ENCODE measurements around the gene LRRC42.
"Not testable (repeated sequence)": the region's sequence is repeated elsewhere in the genome, so short reads cannot be mapped to it uniquely, and the experiment has no call there.

Gene LRRC42

GRCh38 chr1:53966794-53967193 lies 20.6 kb downstream of the LRRC42 start:
- in situ Hi-C loops (cut with MboI; ENCODE audit: low sequenced_read_pairs) = no loop called here

DNA sequence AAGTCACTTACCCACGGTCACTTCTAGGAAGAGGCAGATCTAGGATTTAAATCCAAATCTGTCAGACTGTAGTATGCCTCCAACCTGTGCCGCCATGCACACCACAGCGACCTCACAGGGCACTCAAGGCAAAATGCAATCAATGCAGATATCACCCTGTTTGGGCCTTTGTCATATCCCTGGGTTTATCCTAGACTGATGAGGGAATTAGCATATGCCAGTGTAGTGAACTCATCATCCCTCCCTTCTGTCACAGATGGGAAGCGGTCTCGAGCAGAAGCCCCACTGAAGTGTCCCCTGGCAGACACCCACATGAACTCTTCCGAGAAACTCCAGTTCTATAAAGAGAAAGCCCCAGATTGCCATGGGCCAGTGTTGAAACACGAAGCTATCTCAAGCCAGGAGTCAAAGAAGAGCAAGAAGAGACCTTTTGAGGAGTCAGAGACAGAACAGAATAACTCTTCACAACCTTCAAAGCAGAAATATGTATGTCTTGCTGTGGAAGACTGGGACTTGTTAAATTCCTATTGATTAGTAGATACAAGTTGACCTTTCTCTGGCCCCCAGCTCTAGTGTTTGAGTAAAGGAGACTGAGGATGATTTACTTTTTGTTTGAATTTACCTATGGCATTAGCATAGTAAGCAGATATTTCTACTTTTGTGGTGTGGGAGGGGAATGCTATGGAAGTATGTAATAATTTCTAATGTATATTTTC lies 21.4 kb downstream of the LRRC42 start:
- in situ Hi-C loops (cut with MboI; ENCODE audit: low sequenced_read_pairs) = no loop called here

DNA sequence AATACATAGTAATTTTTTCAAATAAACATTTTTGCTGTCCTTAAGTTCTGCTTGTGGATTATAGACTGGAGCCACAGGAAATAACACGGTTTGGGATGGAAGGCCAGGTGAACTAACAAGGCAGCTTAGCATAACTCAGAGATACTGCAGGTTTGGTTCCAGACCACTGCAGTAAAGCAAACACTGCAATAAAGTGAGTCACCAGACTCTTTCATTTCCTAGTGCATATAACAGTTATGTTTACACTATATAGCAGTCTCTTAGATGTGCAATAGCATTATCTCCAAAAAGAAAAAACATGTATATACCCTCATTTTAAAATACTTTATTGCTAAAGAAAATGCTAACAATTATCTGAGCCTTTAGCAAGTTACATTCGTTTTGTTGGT lies 22.0 kb downstream of the LRRC42 start:
- in situ Hi-C loops (cut with MboI; ENCODE audit: low sequenced_read_pairs) = no loop called here

DNA sequence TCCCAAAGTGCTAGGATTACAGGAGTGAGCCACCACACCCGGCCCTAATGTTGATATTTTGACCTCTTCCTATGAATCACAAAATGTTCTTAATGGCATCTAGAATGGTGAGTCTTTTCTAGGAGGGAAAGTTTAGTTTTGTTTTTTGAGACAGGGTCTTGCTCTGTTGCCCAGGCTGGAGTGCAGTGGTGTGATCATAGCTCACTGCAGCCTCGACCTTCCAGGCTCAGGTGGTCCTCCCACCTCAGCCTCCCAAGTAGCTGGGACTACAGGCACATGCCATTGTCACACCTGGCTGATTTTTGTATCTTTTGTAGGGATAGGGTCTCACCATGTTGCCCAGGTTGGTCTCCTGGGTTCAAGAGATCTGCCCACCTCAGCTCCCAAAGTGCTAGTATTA lies 23.2 kb downstream of the LRRC42 start:
- in situ Hi-C loops (cut with MboI; ENCODE audit: low sequenced_read_pairs) = not testable (repeated sequence)

DNA sequence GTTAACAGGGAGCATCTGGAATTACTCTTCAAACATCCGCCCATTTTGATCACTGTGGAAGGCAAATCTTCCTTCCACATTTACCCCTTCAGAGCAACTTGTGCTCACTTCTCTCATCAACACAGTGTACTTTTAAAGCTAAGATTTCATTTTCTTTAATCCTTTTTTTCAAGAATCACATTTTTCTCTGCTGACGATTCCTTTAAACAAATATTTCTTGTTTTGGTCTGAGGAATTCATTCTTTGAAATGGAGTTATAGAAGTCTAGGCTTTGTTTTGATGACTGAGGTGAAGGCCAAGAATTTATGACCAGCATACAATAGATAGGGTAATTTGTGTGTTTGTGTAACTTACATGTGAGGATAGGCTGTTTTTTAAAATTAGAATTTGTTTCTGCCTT lies 25.6 kb downstream of the LRRC42 start:
- in situ Hi-C loops (cut with MboI; ENCODE audit: low sequenced_read_pairs) = no loop called here

GRCh38 chr1:53975861-53976260 lies 29.7 kb downstream of the LRRC42 start:
- in situ Hi-C loops (cut with MboI; ENCODE audit: low sequenced_read_pairs) = no loop called here

- in situ Hi-C loops (cut with MboI; ENCODE audit: low sequenced_read_pairs) = no loop called here
Measured at GRCh38 chr1:53979712-53980450, 33.7 kb downstream of the LRRC42 start.

- in situ Hi-C loops (cut with MboI; ENCODE audit: low sequenced_read_pairs) = no loop called here
Measured at GRCh38 chr1:53981220-53981619, 35.1 kb downstream of the LRRC42 start.

GRCh38 chr1:53982034-53982762 lies 36.0 kb downstream of the LRRC42 start:
- in situ Hi-C loops (cut with MboI; ENCODE audit: low sequenced_read_pairs) = no loop called here

- in situ Hi-C loops (cut with MboI; ENCODE audit: low sequenced_read_pairs) = no loop called here
Measured at GRCh38 chr1:53982763-53983104, 36.6 kb downstream of the LRRC42 start.

- in situ Hi-C loops (cut with MboI; ENCODE audit: low sequenced_read_pairs) = no loop called here
Measured at GRCh38 chr1:53984726-53985125, 38.6 kb downstream of the LRRC42 start.

DNA sequence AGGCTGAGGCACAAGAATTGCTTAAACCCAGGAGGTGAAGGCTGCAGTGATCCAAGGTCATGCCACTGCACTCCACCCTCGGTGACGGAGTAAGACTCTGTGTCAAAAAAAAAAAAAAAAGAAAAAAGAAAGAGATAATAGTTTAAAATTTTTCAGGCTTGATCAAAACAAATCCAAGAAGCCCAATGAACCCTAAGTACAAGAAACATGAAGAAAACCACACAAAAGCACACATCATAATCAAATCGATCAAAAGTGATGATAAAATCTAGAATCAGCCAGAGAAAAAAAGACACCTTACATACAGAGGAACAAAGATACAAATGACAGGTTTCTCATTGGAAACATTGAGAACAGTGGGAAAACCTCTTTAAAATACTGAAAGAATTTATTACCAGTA lies 40.3 kb downstream of the LRRC42 start:
- in situ Hi-C loops (cut with MboI; ENCODE audit: low sequenced_read_pairs) = no loop called here

GRCh38 chr1:53987880-53988279 lies 41.7 kb downstream of the LRRC42 start:
- in situ Hi-C loops (cut with MboI; ENCODE audit: low sequenced_read_pairs) = no loop called here

DNA sequence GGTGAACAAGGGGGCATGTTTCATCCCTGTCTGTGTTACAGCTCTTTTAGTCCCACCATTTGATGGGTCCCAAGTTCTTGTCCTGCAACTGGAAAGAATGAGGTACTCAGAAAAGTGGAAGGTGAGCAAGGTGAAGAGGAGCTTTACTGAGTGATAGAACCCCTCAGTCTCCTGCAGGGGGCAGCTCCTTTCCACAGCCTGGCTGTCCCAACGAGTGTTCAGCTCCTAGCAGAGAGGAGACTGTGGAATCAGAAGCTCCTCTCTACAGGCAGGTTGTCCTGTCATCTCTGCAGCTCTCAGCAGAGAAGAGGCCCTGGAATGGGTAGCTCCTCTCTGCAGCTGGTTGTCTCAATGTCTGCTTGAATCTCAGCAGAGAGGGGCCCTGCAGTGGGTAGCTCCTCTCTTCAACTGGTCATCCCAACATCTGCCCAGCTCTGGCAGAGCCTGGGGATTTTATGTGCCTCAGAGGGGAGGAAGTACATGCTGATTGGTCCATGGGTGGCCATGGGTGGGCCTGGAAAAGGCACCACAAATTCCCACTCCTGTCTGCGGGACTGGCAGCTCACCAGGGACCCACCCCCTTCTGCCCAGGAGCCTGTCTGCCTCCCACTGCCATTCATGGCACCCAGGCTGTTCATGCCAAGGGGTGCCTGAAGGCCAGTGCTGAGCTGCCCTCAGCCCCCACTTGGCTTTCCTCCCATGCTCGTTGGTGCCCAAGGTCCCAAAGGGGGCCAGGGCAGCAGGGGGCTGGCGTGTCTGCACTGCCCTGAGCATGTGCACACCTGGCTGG lies 46.1 kb downstream of the LRRC42 start:
- in situ Hi-C loops (cut with MboI; ENCODE audit: low sequenced_read_pairs) = no loop called here

GRCh38 chr1:53994516-53994915 lies 48.4 kb downstream of the LRRC42 start:
- in situ Hi-C loops (cut with MboI; ENCODE audit: low sequenced_read_pairs) = not testable (repeated sequence)

GRCh38 chr1:53995683-53996082 lies 49.5 kb downstream of the LRRC42 start:
- in situ Hi-C loops (cut with MboI; ENCODE audit: low sequenced_read_pairs) = no loop called here

DNA sequence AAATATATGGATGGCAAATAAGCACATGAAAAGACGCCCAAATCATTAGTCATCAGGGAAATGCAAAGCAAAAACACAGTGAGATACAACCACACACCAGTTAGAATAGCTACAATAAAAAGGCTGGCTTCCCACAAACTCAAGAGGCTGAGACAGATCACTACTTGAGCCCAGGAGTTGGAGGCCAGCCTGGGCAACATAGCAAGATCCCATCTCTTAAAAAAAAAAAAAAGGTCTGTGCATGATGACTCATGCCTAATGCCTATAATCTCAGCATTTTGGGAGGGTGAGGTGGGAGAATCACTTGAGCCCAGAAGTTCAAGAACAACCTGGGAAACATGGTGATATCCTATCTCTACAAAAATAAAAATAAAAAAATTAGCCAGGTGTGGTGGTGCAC lies 52.1 kb downstream of the LRRC42 start:
- in situ Hi-C loops (cut with MboI; ENCODE audit: low sequenced_read_pairs) = no loop called here

DNA sequence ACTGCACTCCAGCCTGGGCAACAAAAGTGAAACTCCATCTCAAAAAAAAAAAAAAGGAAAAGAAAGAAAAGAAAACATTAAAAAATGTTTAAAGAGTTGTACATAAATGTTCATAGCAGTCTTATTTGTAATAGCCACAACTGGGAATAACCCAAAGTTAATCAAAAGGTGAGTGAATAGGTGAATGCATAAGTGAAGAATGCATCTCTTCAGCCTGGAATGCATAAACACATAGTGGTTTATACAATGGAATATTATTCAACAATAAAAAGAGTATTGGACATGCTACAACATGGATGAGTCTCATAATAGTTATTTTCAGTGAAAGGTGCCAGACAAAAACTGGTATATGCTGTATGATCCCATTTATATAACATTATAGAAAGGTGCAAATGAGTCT lies 53.8 kb downstream of the LRRC42 start:
- in situ Hi-C loops (cut with MboI; ENCODE audit: low sequenced_read_pairs) = no loop called here

- in situ Hi-C loops (cut with MboI; ENCODE audit: low sequenced_read_pairs) = no loop called here
Measured at GRCh38 chr1:54001591-54001990, 55.4 kb downstream of the LRRC42 start.

GRCh38 chr1:54002544-54003248 lies 56.5 kb downstream of the LRRC42 start:
- in situ Hi-C loops (cut with MboI; ENCODE audit: low sequenced_read_pairs) = no loop called here

GRCh38 chr1:54003249-54003646 lies 57.1 kb downstream of the LRRC42 start:
- in situ Hi-C loops (cut with MboI; ENCODE audit: low sequenced_read_pairs) = no loop called here

All from HL-60/S4 (cell line).